IMR-90 (cell line): ENCODE results near the gene HDHD3. TPM values are rescaled to one million over a fixed set of nuclear protein-coding genes. Genes with fewer than 3 reads are reported as not detected.

Experiments
- ATAC-seq: fragments of 200-7000 bp; cut with Tn5 transposase; 2 replicates; pipeline ENCODE4 v1.9.1; 2020; ENCODE audit warnings: low read depth, mild to moderate bottlenecking, moderate library complexity
- BruUV-seq: library from RNA; stranded (reverse); fragments of 400-500 nt; replicated peaks from 2 replicates; lab custom pipeline; 2021; lab: Mats Ljungman, UMichigan
- CTCF ChIA-PET: fragments of 300-600 bp; formaldehyde crosslinking; extraction: SDS; loops from one replicate; lab custom pipeline; 2021; ENCODE audit warnings: antibody characterized with exemption; lab: Yijun Ruan, JAX
- POLR2A ChIA-PET: fragments of 300-600 bp; sonication (Branson Sonifier 250); formaldehyde crosslinking; loops from one replicate; lab custom pipeline; 2022; ENCODE audit warnings: antibody characterized with exemption; ENCODE audit not compliant: unreplicated experiment; lab: Charles Lee
- DNase-seq: peaks from one replicate; pipeline ENCODE4 v3.0.0; 2013
- H2AFZ ChIP-seq: replicated peaks from 2 replicates; pipeline ENCODE3; 2013; ENCODE audit warnings: low read length, mild to moderate bottlenecking; ENCODE audit not compliant: poor library complexity
- H2AK5ac ChIP-seq: 2 replicates; pipeline ENCODE4 v1.6.1; 2013; ENCODE audit warnings: low read depth, low read length, inconsistent platforms
- H2AK9ac ChIP-seq: replicated peaks from 2 replicates; pipeline ENCODE3; 2013; ENCODE audit warnings: mild to moderate bottlenecking, low read depth, low read length, moderate library complexity; ENCODE audit not compliant: poor library complexity
- H2BK120ac ChIP-seq: 2 replicates; pipeline ENCODE4 v1.6.1; 2013; ENCODE audit warnings: low read depth, low read length, inconsistent platforms
- H2BK15ac ChIP-seq: 3 replicates; pipeline ENCODE4 v1.6.1; 2013; ENCODE audit warnings: low read depth, low read length, inconsistent platforms
- H2BK20ac ChIP-seq: 2 replicates; pipeline ENCODE4 v1.6.1; 2013; ENCODE audit warnings: low read depth, mild to moderate bottlenecking, inconsistent platforms, low read length, moderate library complexity
- H2BK5ac ChIP-seq: 2 replicates; pipeline ENCODE4 v1.6.1; 2013; ENCODE audit warnings: mild to moderate bottlenecking, low read depth, low read length, inconsistent platforms; ENCODE audit not compliant: poor library complexity, severe bottlenecking
- H3K14ac ChIP-seq: replicated peaks from 2 replicates; pipeline ENCODE4 v1.6.1; 2013; ENCODE audit warnings: low read depth, low read length, inconsistent platforms
- H3K18ac ChIP-seq: 2 replicates; pipeline ENCODE4 v1.6.1; 2013; ENCODE audit warnings: low read depth, low read length, control low read depth
- H3K23ac ChIP-seq: 2 replicates; pipeline ENCODE4 v1.6.1; 2013; ENCODE audit warnings: low read depth, low read length, inconsistent platforms
- H3K27ac ChIP-seq: 2 replicates; pipeline ENCODE4 v1.5.1; 2013; ENCODE audit warnings: mild to moderate bottlenecking, control low read depth, low read length; ENCODE audit not compliant: insufficient read depth
- H3K27me3 ChIP-seq: 2 replicates; pipeline ENCODE4 v1.6.1; 2013; ENCODE audit warnings: low read length; ENCODE audit not compliant: control insufficient read depth, insufficient read depth
- H3K36me3 ChIP-seq: 2 replicates; pipeline ENCODE4 v1.6.1; 2013; ENCODE audit warnings: low read length, mixed read lengths; ENCODE audit not compliant: control insufficient read depth, insufficient read depth
- H3K4ac ChIP-seq: 2 replicates; pipeline ENCODE4 v1.6.1; 2013; ENCODE audit warnings: low read depth, low read length, inconsistent platforms
- H3K4me1 ChIP-seq: 2 replicates; pipeline ENCODE4 v1.6.1; 2013; ENCODE audit warnings: low read length, mixed read lengths; ENCODE audit not compliant: control insufficient read depth, insufficient read depth
- H3K4me2 ChIP-seq: 2 replicates; pipeline ENCODE4 v1.6.1; 2013; ENCODE audit warnings: low read depth, mild to moderate bottlenecking, control low read depth, low read length, moderate library complexity
- H3K4me3 ChIP-seq: 2 replicates; pipeline ENCODE4 v1.5.1; 2013; ENCODE audit warnings: low read depth, mild to moderate bottlenecking, control low read depth, low read length, moderate library complexity; ENCODE audit not compliant: insufficient read depth
- H3K56ac ChIP-seq: 2 replicates; pipeline ENCODE4 v1.6.1; 2013; ENCODE audit warnings: low read length, inconsistent platforms; ENCODE audit not compliant: insufficient read depth; ENCODE audit errors: extremely low read depth
- H3K79me1 ChIP-seq, 2 experiments: 2 replicates each; pipeline ENCODE4 v1.6.1; 2013; ENCODE audit warnings: low read length in 2 of 2, inconsistent platforms in 1 of 2, low read depth in 1 of 2
- H3K9ac ChIP-seq: 2 replicates; pipeline ENCODE4 v1.6.1; 2013; ENCODE audit warnings: low read depth, low read length, control low read depth
- H3K9me1 ChIP-seq: 2 replicates; pipeline ENCODE4 v1.6.1; 2013; ENCODE audit warnings: low read length, inconsistent platforms; ENCODE audit not compliant: insufficient read depth
- H3K9me3 ChIP-seq: 2 replicates; pipeline ENCODE4 v1.6.1; 2013; ENCODE audit warnings: low read length; ENCODE audit not compliant: control insufficient read depth, insufficient read depth
- H4K20me1 ChIP-seq: 2 replicates; pipeline ENCODE4 v1.6.1; 2013; ENCODE audit warnings: low read length, inconsistent platforms; ENCODE audit not compliant: insufficient read depth
- H4K5ac ChIP-seq: 2 replicates; pipeline ENCODE4 v1.6.1; 2013; ENCODE audit warnings: mild to moderate bottlenecking, low read depth, low read length, control low read depth
- H4K8ac ChIP-seq, 2 experiments: 2 replicates each; pipeline ENCODE4 v1.6.1; 2013; ENCODE audit warnings: low read depth in 2 of 2, low read length in 2 of 2, control low read depth in 1 of 2, inconsistent platforms in 1 of 2
- H4K91ac ChIP-seq: 2 replicates; pipeline ENCODE4 v1.6.1; 2013; ENCODE audit warnings: low read depth, low read length, inconsistent platforms; ENCODE audit not compliant: insufficient read depth
- CHD1 ChIP-seq: IDR thresholded peaks from 2 replicates; pipeline ENCODE4 v1.6.1; 2012; ENCODE audit warnings: low read depth, low read length, improper control_type of control experiment
- NFE2L2 ChIP-seq: fragments of 150-350 bp; IDR thresholded peaks from 2 replicates; pipeline ENCODE4 v1.6.1; 2016; ENCODE audit warnings: low read depth, mild to moderate bottlenecking, low read length
- POLR2A ChIP-seq: IDR thresholded peaks from 2 replicates; pipeline ENCODE4 v1.6.1; 2012; ENCODE audit warnings: mild to moderate bottlenecking, low read depth, low read length
- WGBS, 2 experiments: methylation state at CpG; one replicate each; pipeline versions ENCODE4 v1.1.5 to v1.1.7; 2013; ENCODE audit warnings: missing lambda C conversion rate in 2 of 2; ENCODE audit not compliant: insufficient read length in 1 of 2; ENCODE audit errors: extremely low coverage in 2 of 2; 5-methylcytosine and 5-hydroxymethylcytosine counted together
- dilution Hi-C: fragments of 300-500 bp; cut with HindIII; formaldehyde crosslinking; loops from one replicate; pipeline ENCODE4 v1.14.3; 2018; ENCODE audit warnings: low sequenced_read_pairs; ENCODE audit not compliant: unreplicated experiment
- in situ Hi-C: fragments of 300-500 bp; cut with MboI; formaldehyde crosslinking; loops from 3 replicates; pipeline ENCODE4 v1.14.3; 2019; ENCODE audit warnings: low sequenced_read_pairs, inconsistent platforms, mixed read lengths
- intact Hi-C: fragments of 100-400 bp; cut with micrococcal nuclease; formaldehyde crosslinking; loops from 2 replicates; pipeline ENCODE4 v1.10.0; 2022
- polyA plus RNA-seq, 3 experiments: library from polyadenylated mRNA; depleted of rRNA; stranded (reverse); fragments of >200 nt; gene quantifications; 2 replicates each; pipeline ENCODE4 v1.2.3, GENCODE V29; 2012; ENCODE audit warnings: low replicate concordance in 1 of 3
- total RNA-seq: library from RNA; depleted of rRNA; stranded (reverse); fragments of >200 nt; gene quantifications from 2 replicates; pipeline ENCODE4 v1.2.3, GENCODE V29; 2012

The HDHD3 gene
- total and polyA plus RNA-seq, 2 of the 4 experiments (the other 2 are of a cell fraction), result 7.0 to 8.6 TPM

DNA sequence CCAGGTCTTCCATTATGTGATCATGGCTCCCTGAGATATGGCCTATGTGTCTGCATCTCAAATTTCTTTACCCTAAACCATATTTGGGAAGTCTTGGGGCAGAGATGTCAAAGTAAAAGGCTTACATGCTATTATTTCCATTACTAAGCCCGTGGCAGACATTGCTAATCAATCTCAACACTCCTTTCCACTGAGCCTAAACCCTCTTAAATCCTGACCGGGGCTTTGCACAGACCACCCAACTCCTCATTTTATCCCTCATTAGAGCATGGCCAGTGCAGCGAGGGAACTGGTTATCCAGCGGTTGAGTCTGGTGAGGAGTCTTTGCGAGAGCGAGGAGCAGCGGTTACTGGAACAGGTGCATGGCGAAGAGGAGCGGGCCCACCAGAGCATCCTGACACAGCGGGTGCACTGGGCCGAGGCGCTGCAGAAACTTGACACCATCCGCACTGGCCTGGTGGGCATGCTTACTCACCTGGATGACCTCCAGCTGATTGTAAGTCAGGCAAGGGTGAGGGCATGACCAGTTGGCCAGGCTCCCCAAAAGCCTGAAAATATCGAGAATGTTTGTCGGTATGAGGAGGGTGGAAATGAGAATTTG lies 16.4 kb downstream of the HDHD3 start:
- Histone ChIP-seq H3K4me2 (no peak overlapping the region), H3K18ac (no peak overlapping the region), H2AK5ac (no peak overlapping the region), H4K20me1 (no peaks in the 10 kb centered on the region), H2AK9ac (no peak overlapping the region), H2BK15ac (no peak overlapping the region), H3K36me3 (no peaks in the 10 kb centered on the region), H3K27me3 (peaks cover 39% of the 10 kb centered on the region), H3K4me3 (no peak overlapping the region), H4K5ac (no peak overlapping the region), H4K8ac (no peak overlapping the region), H2BK120ac (no peak overlapping the region), H3K9me1 (peaks cover 3% of the 10 kb centered on the region; the same call in 1 of the 2 replicates), H3K9me3 (no peaks in the 10 kb centered on the region), H2BK20ac (no peak overlapping the region), H3K56ac (no peak overlapping the region), H3K4ac (no peak overlapping the region), H2BK5ac (no peak overlapping the region), H3K4me1 (no peaks in the 10 kb centered on the region), H4K91ac (no peak overlapping the region), H3K79me1 (no peaks in the 10 kb centered on the region), H2AFZ (no peak overlapping the region), H3K14ac (no peak overlapping the region), H3K27ac (no peak overlapping the region), H3K9ac (no peak overlapping the region), H3K23ac (no peak overlapping the region)
- in situ Hi-C loops (no loop called here), intact Hi-C loops (no loop called here), dilution Hi-C loops (no loop called here)
- no peak for DNase-seq
- POLR2A ChIA-PET, result no interaction called here
- TF ChIP-seq CHD1 (no peak), NFE2L2 (no peak), POLR2A (no peak)
- no TSS peak for BruUV-seq
- CTCF ChIA-PET, result no interaction called here
- WGBS, 2 experiments, result 40 to 100% methylated on average over 2 of the region's 15 CpGs
- no peak for ATAC-seq
